ENCODE results near the gene KRTAP4-2.
"Not testable (repeated sequence)": the region's sequence is repeated elsewhere in the genome, so short reads cannot be mapped to it uniquely, and the experiment has no call there.

Gene KRTAP4-2

DNA sequence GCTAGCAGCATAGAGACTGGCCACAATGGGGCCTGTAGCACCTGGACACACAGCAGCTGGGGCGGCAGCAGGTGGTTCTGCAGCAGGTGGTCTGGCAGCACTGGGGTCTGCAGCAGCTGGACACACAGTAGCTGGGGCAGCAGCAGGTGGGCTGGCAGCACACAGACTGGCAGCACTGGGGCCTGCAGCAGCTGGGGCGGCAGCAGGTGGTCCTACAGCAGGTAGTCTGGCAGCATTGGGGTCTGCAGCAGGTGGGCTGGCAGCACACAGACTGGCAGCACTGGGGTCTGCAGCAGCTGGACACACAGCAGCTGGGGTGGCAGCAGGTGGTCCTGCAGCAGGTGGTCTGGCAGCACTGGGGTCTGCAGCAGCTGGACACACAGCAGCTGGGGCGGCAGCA lies 17.8 kb downstream of the KRTAP4-2 start:
- not testable (repeated sequence) for DNase-seq

- DNase-seq: no peak
Measured at GRCh38 chr17:41153856-41154255, 24.2 kb downstream of the KRTAP4-2 start.

GRCh38 chr17:41151525-41151924 lies 26.5 kb downstream of the KRTAP4-2 start:
- no peak for DNase-seq

DNA sequence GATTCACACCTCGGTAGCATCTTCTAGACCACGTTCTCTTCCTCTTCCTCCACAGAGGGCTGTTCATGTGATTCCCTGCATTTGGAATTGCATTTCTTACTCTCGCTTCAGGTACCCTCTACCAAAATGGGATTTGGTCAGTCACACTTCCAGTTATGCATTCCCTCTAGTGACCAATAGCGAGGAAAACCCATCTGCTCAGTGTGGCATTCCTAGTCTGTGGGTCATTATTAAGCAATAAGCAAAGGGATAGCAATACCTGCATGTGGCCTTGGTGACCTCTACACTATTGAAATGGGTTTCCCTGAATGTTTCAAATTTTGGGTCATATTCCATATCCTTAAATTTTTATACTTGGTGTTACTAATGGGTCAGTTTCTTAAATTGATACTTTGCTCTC lies 28.0 kb downstream of the KRTAP4-2 start:
- no peak for DNase-seq

DNA sequence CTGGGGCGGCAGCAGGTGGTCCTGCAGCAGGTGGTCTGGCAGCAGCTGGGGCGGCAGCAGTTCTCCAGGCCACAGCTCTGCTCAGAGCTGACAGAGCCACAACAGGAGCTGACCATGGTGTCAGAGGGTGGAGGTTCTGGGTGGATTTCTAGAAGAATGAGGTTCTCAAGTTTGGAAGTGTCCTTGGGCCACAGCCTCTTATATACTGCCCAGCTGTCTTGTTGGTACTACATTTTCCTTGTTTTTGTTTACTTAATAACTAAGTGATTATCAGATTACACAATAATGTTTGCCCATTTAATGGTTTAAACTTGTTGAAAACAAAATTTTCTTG lies 28.4 kb downstream of the KRTAP4-2 start, which contains the start of gene KRTAP4-5:
KRTAP4-5 (minus strand) TSS at position 174 of the 334 bp plus-strand sequence; CDS start at position 116, 58 bp downstream.
- no peak for DNase-seq

DNA sequence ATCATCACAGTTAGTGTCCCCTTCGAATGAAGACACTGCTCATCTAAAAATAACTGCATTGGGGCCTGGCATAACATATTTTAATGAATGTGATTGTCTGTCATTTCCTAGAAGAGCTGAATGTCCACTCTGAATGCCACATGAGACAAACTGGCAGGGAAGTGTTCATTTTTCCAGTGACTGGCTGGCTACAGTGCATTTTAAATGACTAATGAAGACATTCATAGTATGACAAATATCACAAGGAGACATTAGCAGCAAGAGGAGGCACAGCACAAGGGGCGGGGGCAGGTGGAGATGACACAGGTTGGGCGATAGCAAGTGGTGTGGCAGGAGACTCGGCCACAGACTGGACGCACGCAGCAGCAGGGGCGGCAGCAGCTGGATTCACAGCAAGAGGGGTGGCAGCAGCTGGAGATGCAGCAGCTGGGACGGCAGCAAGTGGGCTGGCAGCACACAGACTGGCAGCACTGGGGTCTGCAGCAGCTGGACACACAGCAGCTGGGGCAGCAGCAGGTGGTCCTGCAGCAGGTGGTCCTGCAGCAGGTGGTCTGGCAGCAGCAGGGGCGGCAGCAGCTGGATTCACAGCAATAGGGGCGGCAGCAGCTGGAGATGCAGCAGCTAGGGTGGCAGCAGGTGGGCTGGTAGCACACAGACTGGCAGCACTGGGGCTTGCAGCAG lies 28.9 kb downstream of the KRTAP4-2 start:
- not testable (repeated sequence) for DNase-seq

- no peak for DNase-seq
Measured at GRCh38 chr17:41147531-41148204, 30.4 kb downstream of the KRTAP4-2 start.

GRCh38 chr17:41145261-41145660 lies 32.8 kb downstream of the KRTAP4-2 start:
- no peak for DNase-seq

DNA sequence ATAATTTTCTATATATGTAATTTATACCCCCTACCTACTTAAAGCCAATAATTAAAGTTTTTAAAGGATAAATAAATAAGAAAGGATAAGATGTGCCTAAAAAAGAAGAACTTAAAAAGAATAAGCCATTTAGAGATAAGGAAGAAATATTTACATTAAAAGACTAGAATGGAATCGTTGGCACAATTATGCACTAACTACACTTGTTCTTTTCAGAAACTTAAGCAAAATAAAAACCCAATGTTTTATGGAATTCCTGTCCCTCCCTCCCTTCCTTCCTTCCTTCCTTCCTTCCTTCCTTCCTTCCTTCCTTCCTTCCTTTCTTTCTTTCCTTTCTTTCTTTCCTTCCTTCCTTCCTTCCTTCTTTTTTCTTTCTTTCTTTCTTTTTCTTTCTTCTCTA lies 33.2 kb downstream of the KRTAP4-2 start:
- DNase-seq: no peak

- no peak for DNase-seq
Measured at GRCh38 chr17:41141361-41141760, 36.7 kb downstream of the KRTAP4-2 start.

GRCh38 chr17:41140360-41141131 lies 37.5 kb downstream of the KRTAP4-2 start, which contains the start of gene KRTAP4-6:
KRTAP4-6 (minus strand) TSS chr17:41140544; CDS start chr17:41140487, 57 bp downstream.
- DNase-seq: no peak

GRCh38 chr17:41139865-41140264 lies 38.2 kb downstream of the KRTAP4-2 start:
- not testable (repeated sequence) for DNase-seq

DNA sequence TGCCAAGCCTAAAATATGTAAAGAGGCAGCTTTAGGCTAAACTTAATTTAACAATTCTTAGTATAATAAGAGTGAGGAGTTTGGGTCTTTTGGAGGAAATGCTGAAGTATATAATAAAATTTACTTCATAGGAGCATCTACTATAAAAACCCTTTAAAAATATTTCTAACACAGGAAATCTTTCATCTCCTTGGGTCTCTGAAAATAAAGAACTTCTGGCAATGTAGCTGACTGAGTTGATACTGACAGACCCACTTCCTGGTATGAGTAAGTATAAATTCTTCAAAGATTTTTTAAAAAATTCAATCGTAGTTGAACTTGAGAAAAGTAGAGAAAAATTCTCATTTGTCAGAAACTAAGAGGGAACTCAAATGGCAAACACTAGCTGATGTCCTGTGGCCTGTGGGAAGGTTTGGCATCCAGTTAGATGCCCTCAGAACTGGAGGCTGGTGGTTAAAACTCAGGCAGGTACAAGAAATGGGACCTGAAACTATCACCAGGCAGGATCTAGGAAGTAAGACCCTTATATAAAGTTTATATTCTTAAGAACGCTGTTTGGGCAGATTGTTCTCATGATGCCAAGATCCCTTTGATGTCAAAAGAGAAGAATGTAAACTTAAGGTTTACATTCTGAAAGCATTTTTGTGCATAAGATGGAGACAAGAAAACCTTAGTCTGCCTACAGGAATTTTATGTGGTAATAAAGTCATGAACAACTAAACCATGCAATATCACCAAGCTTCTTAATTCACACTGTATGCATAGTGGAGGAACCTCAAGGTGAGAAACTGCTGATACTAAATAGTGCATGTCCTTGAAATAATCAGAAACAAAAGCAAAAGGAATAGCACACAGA lies 43.9 kb downstream of the KRTAP4-2 start:
- no peak for DNase-seq

- DNase-seq: no peak
Measured at GRCh38 chr17:41131979-41132378, 46.0 kb downstream of the KRTAP4-2 start.
